Ureter (tissue), 1 donor: ENCODE measurements around the gene GPR68. TPM values are rescaled to one million over a fixed set of nuclear protein-coding genes. Genes with fewer than 3 reads are reported as not detected.
"Not testable (repeated sequence)": the region's sequence is repeated elsewhere in the genome, so short reads cannot be mapped to it uniquely, and the experiment has no call there.

Source experiments
- DNase-seq: peaks from one replicate; pipeline ENCODE4 v3.0.0-alpha.2; 2020; ENCODE audit warnings: low spot score
- total RNA-seq: library from RNA; stranded (reverse); gene quantifications from one replicate; pipeline ENCODE4 v1.2.4, GENCODE V29; 2023
- donor health status: DM: yes; HTN: yes; CAD: no.

Gene GPR68
- total RNA-seq, 1 donor from 2014 or later, result 3.0 TPM

DNA sequence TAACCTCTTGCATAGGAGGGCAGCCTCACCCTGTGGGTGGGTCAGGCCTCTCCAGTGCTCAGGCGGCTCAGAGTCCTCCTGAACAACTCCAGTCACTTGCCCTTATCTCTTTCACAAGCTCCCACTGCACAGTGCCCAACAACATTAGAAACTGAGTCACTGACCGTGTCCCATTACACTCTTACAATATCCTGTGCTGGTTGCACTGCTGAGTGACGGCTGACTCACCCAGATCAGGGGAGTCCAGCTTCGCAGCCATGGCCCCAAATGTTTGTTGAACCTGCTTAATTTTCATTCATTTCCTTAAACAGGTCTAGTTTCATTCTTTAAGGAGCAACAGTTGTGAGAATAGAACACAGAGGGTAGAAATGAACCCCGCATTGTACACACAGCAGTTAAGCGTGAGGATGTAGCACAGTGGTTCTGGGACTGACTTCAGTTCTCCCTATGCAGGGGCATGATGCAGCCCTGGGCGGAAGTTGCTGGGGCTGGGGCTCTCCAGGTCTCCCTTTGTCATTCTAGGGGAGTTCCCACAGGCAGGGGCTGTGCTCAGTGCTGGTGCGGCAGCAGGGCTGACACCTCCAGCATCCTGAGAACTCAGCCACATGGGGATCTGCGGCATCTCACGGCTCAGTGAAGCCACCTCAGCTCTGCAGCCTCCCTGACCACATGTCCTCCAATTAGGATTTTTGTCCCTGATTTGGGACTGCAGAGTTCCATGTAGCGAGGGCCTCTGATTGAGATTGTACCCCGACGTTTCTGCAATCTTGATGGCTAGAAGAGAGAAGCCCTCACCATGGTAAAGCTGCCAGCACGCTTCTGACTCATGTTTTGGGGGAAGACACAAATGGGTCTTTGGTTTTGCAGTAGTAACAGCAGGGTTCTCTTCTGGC, 16.1 kb downstream of the GPR68 start:
- no peak for DNase-seq

- DNase-seq, result no peak
These were observed 17.3 kb downstream of the GPR68 start for GRCh38 chr14:91227183-91227628.

DNA sequence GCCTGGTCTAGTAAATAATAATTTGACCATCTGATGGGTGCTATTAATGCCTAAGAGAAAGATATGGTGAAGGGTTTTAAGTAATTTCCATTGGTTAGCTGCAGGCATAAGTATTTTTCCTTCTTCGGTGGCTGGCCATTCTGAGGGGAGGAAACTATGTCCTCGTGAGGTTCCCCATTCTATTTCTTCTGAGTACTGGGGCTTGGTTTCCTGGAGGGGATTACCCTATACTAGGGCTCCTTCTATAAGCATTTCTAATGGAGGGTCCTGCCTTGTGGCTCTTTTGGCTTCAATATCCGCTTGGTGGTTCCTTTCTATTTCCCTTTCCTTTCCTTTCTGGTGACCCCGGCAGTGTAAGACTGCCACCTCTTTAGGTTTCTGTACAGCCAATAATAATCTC, 18.1 kb downstream of the GPR68 start:
- not testable (repeated sequence) for DNase-seq

DNA sequence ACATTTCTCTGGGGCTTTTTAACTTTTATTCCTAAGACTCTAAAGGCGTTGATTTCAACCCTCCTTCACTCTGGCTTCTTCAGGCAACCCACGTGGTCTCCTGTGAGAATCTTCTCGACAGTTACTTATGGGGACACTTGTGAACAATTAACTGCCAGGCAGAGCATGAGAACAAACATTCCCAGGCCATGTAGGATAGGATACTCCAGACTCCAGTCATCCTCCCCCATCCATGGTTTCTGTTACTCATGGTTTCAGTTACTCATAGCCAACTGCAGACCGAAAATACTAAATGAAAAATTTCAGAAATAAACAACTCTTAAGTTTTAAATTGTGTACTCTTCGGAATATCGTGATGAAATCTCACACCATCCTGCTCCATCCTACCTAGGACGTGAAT, 19.5 kb downstream of the GPR68 start:
- no peak for DNase-seq

DNA sequence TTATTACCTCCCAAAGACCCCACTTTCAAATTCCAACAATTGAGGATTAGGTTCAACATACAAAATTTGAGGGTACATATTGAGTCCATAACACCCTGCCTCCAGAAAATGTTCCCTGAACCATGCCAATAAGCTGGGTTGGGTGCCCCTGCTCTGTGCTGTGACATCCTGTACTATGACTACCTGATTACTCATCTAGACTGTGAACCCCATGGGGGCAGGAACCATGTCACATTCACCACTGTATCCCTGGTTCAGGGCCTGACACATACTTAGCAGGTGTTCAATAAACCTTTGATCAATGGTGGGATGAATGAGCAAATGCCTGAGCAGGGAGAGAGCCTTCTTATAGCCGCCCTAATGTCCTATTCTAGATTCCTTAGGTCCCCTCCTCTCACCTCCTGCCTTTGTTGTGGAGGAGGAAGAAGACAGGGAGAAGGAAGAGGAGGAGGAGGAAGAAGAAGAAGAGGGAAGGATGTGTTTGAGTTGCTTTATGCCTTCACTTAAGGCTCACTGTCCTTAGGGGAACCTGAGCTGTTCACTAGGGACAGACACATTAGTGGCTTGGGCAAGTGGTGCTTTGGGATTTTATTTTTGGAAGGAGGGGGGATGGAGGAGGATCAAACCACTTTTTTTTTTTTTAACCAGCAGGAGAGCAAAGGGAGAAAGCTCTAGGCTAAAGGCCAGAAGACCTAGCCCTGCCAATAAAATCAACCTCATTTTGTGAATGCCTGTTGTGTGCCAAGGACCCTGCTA, 21.3 kb downstream of the GPR68 start:
- DNase-seq, result no peak

GRCh38 chr14:91221270-91221669, 23.2 kb downstream of the GPR68 start:
- no peak for DNase-seq

GRCh38 chr14:91220581-91221000, 23.9 kb downstream of the GPR68 start:
- DNase-seq, result no peak

DNA sequence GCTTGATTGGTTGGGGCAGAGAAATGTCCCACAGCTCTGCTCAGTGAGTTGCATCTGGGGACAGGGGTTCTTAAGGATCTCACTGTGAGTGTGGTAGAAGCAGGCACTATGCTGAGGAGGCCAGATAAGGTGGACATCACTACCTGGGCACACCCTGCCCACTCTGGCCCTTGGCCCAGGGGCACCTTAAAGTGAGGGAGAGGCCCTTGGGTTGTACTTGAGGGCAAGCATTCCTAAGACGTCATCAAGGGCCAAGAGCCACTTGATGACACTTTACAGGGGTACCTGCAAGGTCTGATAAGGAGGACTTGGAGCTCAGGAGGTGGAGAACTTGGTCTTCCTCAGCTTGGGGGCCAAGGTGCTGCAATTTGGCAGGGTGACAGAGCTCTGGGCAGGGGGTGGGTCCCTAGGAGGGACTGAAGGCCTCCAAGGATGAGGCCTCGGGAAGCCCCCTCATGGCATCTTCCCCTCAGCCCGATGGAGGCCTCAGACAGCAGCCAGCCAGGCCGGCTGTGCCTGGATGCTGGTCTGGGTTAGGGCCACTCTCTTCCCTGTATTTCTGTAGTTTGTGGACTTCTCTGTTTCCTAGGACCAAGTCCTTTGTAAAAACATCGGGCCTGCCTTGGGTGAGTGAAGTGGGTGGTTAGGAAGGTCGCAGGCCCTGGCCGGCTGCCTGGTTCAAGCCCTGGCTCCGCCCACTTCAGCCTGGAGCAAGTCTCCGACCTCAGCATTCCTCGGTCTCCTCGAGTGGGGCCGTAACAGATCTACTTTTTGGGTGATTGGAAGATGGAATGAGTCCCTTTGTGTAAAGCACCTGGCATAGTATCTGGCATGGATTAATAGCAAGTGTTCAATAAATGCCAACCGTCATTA, 24.8 kb downstream of the GPR68 start:
- DNase-seq, result no peak

GRCh38 chr14:91218014-91218413, 26.5 kb downstream of the GPR68 start:
- no peak for DNase-seq

DNA sequence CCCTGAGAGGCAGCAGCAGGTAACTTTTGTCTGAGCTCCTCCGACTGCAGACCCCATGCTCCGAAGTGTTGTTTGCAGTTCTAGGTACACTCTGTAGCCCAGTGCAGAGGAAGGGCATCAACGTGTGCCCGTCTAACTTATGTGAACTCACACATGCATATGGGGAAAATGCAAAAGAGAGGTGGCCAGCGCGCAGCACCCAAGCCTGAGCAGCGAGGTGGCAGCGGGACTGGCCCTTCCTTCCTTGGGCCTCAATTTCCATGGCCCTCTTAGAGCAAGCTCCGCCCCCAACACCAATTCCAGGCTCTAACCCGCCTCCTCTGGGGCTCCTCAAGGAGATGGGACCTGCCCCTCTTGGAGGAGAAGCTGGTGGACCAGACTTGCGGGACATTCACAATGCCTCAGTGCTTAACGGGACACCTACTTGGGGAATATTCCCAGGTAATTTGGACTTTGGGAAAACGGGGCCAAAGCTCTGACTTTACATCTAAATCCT, 27.7 kb downstream of the GPR68 start:
- no peak for DNase-seq

- no peak for DNase-seq
These were observed 29.1 kb downstream of the GPR68 start for GRCh38 chr14:91215381-91215780.

- no peak for DNase-seq
These were observed 30.2 kb downstream of the GPR68 start for GRCh38 chr14:91214306-91214705.

DNA sequence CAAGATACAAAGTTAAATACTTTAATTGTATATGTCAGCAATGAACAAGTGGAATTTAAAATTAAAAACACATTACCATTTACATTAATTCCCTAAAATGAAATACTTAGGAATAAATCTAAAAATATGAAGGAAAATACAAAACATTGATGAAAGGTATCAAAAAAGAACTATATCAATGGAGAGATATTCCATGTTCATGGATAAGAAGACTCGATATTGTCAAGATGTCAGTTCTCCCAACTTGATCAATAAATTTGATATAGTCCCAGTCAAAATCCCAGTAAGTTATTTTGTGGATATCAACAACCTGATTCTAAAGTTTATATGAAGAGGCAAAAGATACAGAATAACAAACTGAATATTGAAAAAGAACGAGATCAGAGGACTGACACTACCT, 33.5 kb downstream of the GPR68 start:
- no peak for DNase-seq

DNA sequence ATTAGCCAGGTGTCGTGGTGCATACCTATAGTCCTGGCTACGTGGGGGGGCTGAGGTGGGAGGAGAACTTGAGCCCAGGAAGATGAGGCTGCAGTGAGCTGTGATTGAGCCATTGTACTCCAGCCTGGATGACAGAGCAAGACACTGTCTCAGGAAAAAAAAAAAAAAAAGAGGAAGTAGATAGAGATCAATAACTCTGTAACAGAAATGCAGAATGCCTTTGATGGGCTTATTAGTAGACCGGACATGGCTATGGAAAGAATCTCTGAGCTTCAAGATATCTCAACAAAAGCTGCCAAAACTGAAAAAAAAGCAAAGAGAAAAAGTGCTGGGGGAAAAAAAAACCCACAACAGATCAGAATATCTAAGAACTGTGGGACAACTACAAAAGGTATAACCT, 37.5 kb downstream of the GPR68 start:
- no peak for DNase-seq

- no peak for DNase-seq
These were observed 39.0 kb downstream of the GPR68 start for GRCh38 chr14:91205459-91205858.

- DNase-seq, result no peak
These were observed 39.8 kb downstream of the GPR68 start for GRCh38 chr14:91204657-91205056.

GRCh38 chr14:91202234-91202974, 42.1 kb downstream of the GPR68 start:
- no peak for DNase-seq

GRCh38 chr14:91200802-91201201, 43.7 kb downstream of the GPR68 start:
- not testable (repeated sequence) for DNase-seq

DNA sequence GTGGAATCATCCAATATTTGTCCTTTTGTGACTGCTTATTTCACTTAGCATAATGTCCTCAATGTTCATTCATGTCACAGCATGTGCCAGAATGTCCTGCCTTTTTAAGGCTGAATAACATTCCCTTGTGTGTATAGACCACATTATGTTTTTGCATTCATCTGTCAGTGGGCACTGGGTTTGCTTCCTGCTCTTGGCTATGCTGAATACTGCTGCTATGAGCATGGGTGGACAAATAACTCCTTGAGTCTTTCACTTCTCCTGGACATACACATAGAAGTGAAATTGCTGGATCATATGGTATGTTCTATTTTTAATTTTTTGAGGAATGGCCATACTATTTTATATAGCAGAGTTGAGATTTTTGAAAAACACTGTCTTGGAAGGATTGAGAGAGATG, 46.9 kb downstream of the GPR68 start:
- no peak for DNase-seq

DNA sequence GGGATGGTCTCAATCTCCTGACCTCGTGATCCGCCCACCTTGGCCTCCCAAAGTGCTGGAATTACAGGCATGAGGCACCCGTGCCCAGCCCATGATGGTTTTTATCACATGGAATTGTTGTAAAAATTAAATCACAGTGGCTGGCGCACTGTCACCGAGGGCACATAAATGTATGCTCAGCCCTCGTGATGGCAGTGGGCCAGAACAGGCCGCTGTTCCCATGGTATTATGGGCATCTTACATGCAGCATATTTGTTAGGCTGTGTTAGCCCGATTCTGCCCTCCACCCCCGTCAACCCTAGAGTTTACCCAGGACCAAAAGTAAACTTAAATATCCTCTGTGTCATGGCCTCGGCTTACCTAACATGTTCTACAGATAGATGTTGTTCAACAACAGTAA, 48.6 kb downstream of the GPR68 start:
- no peak for DNase-seq

DNA sequence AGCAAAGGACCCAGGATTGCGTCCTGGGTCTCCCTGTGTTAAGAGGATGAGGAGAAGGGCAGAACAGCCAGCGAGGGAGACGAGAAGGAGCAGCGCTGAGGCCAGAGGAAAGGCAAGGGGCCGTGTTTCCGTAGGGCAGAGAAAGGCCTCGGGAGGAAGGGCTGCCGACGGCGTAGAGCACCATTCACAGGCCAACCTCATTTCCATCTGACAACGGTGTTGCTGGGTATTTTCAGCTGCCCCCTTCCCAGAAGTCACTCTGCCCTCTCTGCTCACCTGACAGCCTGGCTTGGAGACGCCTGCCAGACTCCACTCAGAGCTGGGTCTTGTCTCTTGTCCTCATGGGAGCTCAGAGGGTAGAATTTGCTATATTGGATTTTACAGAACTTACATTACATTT, 51.4 kb downstream of the GPR68 start:
- no peak for DNase-seq
